HG02588 (cell line): ENCODE results near the gene VCP.

ENCODE experiments used
- ATAC-seq: cut with Tn5 transposase; IDR thresholded peaks from one replicate; pipeline ENCODE4 v1.9.1; 2021; ENCODE audit warnings: mild to moderate bottlenecking, moderate library complexity; ENCODE audit not compliant: unreplicated experiment

VCP gene

DNA sequence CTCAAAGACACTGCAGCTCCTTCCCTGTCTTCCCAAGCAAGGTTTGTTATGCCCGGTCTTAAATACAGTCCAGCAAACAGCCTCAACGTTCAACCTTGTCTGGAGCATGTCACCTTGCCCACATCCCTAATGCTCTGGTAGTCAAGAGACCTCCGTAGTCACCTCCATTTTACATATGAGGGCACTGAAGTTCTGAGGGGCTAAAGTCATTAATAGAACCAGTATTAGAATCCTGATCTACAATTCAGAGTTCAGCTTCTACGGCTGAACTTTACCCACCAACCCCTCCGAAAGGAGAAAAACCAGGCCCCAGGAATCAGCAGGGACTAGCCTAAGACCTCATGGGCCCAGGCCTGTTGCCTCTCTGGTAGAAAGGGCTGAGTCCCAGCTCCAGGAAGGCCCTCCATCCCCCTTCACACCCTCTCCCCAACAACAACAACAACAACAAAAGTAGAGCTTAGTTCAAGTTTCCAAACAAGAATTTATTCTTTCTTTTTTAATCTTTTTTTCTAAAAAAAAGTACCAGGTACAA lies 31.3 kb upstream of the VCP start:
- ATAC-seq, result no peak

DNA sequence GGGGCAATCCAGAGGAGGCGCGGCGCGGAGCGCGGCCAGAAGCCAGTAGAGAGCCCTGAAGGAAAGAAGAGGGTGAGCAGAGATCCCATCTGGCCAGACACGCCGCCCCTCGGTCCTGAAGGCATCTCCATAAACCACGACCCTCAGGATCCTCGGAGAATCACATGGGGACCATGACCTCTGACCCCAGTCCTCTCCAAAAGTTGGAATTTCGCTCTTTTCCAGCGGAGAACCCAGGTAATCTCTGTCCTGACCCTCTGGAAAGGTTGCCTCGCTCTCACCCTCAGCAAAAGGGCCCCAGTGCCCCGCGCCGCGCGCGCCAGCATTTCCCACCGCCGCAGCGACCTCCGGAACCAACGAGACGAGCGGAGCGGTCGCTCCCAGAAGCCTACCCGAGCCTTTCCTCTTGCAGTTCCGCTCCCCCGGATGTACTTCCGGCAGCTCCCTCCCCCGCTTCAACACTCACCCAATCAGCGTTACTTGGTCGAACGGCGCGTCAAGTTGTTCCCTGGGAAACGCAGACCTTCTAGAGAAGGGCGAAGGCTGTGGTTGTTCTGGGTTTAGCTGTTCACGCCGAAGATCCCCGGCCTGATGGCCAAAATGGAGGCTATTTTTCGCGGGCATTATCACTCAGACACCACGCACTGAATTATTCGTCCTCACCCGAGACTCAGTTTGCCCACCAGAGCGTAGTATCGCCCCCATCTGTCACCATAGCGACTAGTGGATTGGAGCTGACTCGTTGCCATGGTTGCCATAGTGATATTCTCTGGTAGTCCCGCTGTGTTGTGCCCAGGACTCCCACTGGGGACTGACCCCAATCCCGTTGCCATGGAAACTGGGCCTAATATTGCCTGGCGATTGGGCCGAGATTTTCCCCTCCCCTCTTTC lies 30.6 kb upstream of the VCP start, which contains the start of gene STOML2:
TSS of gene STOML2 (minus strand) at position 363 of the 891 bp plus-strand sequence. CDS start at position 326, 37 bp downstream.
- ATAC-seq, result peak; percentile 89

DNA sequence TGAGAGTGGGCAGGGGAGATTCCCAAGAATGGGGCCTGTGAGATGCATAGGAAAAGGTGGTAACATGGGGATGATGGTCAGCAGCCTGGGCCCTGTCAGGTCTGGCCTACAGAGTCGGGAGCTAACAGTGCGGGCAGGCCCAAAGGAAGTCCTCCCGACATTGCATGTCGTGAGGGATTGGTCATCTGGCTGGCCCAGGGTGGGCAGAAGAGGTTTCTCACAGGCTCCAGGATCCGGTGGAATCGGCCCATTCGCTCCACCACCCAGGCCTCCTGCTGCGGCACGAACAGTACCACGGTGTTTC lies 30.0 kb upstream of the VCP start:
- ATAC-seq, result no peak

DNA sequence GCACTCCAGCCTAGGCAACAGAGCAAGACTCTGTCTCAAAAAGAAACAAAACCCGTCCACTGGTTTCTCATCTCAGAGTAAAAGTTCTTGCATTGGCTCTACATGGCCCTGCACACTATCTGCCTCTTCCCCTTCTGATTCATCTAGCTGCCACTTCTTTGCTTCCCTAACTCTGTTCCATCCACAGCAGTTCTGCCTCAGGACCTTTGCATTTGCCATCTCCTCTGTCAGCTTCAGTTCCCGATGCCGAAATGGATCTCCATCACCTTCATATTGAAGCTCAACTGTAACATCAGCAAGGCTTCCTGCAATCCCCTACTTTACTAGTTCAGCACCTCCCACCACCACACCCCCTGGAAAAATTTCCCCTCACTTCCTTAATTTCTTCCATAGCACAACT lies 25.1 kb upstream of the VCP start:
- no peak for ATAC-seq

DNA sequence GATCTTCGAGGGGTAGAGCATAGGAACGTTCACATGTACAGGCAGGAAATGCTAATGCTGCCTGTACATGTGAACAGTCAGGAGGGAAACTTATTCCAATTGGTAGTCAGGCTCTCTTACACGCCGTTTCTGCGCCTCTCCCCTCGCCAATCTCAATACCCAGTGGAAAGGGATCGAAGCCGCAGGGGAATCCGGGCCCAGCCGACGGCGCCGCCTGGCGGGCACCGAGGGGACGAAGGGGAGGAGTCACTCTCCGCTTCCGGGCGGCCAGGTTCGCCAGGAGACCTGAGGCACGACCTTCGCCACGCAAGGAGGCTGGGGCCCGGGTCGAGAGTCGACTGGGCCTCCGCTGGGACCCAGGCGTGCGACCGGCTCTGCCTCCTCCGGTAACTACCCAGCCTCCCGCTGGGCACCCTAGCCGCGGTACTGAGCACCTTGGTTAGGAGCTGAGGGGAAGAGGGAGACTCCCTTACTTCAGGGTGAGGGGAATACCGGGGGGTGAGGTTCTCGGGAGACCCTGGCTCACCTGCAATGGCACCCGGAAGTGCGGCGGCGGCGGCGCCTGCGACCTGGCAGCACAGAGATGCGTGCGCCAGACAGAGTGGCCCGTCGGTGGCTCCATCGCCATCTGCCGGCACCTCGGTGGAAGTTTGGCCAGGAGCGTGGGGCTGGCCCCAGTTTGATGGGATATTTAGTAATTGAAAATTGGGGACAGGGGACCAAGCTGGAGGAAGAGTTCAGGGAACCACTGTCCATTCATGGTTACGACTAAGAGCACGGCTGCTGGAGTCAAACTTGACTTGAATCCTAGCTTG lies 23.8 kb upstream of the VCP start, which contains the start of gene PIGO:
TSS of gene PIGO (minus strand) at position 557 of the 815 bp plus-strand sequence. CDS start 1,026 bp downstream, outside the sequence.
- peak; percentile 82 for ATAC-seq

DNA sequence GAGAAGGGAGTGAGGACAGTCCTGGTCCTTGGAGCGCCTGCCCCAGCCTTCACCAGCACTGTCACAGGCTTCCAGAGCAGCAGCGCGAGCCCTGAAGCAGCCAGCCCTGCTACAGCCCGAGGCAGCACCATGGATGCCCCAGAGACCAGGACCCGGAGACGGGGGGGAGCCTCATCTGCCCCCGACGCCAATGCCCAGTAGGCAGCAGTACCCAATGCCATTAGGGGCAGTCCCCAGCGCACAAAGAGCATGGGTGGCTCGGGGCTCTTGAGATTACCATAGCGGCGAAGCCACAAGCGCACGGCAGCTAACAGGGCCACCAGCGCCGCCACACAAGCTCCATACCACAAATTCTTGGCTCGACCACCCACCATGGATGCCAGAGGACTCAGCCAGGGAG lies 19.1 kb upstream of the VCP start:
- no peak for ATAC-seq

DNA sequence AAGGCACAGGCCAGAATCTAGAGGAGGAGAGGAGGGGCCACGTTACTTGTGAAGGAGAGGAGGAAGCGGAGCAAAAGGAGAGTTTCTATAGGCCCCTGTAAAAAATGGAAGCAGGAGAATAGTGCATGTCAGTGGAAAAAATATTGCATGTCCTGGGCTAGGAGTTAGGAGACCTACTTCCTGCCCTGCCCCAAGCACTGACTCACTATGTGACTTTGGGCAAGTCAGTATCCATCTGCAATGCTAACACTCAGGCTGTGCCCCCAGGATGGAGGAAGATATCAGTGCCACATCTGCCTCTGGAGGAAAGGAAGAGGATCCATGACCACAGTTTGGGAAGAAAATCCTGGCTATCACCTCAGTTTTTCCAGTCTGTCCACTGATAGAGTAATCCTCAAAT lies 17.0 kb upstream of the VCP start:
- no peak for ATAC-seq

DNA sequence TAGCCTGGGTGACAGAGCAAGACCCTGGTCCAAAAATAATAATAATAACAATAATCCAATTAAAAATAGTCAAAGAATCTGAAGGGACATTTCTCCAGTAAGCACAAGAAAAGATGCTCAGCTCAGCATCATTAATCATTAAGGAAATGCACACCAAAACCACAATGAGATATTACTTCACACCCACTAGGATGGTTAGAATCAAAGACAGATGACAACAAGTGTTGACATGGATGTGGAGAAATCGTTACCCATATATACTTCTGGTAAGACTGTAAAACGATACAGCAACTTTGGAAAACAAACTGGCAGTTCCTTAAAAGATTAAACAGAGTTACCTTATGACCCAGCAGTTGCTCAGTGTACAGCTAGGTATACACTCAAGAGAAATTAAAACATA lies 12.7 kb upstream of the VCP start:
- no peak for ATAC-seq

DNA sequence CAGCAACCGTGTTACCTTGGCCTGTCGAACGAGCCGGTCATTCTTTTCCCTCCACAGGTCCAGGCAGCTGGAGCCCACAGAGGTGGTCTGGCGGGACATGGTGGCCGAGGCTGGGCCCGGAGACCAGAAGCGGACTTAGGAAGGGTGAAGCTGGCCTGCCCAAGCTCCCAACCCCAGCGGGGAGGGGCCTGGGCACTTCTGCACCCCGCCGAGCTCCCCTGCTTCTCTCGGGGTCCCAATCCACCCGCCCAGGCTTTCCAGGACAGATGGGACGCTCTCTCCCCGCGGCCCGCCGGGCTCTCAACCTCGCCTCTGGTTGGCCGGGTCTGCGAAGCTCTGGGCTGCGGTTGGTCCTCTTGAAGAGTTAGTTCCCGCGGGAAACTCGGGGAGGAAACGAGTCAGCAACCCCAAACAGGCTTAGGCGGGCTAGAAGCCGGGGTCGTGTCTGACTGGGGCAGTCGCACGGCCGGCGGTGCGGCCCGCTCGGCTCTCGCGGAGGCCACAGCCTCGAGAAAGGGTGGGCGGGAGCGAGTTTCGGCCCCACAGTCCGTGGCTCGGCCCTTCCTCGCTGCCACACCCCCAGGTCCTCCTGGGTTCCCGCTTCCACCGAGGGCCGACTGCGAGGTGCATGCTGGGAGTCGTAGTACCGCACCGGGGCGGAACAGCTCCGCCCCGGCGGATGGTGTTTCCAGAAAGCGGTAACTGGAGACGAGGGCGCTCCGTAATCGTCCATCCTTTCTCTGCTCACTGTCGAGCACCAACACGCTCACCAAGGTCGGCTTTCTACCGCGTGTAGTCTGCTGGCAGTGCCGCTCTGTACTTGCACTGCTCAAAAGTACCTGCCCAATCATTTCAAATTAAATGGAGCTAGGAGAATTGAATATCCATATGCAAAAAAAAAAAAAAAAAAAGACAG lies 7.3 kb upstream of the VCP start, which contains the start of gene FANCG:
TSS of gene FANCG (minus strand) at position 517 of the 916 bp plus-strand sequence. CDS start at position 99, 418 bp downstream.
- peak; percentile 88 for ATAC-seq

DNA sequence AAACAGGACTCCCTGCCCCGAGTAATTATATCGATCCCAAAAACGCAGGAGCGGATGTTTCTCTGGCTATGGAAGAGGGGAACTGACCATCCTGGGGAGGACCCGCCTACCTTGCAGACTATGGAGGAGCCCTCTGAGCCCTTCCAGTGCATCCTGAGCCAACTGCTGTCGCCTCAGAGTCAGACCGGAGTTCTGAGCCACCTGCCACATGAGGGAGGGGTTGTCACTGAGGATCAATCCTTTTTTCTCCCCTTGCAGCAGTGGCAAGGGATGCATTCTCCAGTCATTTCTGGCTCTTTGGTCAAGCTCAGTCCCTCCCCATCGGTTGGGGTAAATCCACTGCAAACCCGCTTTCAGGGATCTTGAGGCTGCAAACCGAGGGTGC lies 6.6 kb upstream of the VCP start:
- ATAC-seq, result no peak

DNA sequence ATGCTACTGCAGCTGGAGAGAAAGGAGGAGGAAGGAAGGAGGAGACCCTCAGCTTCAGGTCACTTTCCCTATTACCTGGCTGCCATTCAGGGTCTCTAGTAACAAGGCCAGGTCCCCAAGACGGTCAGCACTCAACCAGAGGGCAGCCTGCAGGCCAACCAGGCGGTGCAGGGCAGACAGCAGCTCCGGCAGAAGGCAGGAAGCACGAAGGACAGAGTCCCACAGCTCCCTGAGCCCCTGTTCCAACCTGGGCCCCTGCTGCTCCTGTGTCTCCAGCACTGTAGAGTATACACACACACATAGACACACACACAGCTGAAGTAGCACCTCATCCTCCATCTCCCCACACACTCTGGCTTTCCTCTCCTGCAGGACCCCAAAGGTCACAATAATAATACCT lies 5.6 kb upstream of the VCP start:
- ATAC-seq, result no peak

DNA sequence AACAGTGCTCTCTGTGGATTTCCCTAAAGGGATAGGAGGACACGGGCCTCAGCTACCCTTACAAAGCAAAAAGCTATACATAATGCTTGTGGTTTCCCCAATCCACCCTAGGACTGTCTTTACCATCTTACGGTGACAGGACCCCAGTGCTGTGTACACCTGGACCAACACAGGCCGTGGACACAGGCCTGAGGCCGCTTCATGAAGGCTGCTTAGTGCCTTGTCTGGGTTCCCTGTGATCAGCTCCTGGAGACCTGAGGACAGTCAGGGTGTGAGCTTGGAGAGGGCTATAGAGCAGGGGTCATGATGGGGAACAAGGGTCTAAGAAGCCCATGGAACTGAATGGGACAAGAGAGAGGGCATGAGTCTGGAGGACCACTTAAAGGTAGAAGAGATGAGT lies 4.4 kb upstream of the VCP start:
- ATAC-seq, result no peak

DNA sequence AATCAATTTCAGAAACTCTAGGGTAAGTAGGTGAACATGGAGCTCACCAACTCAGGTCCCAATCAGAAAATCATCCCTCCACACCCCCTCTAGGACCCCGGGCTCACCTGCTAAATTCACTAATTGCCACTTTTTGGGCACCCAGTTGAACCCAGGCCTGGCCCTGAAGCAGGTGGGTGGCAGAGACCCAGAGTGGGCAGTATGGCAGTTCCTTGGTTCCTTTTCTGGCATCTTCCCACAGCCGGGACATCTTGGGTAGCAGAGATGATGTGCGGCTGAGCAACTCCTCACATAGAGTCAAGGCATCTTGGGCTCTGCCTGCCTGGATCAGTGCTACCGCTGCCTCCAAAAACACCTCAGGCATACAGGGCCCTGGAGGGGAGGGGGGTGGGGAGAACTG lies 2.9 kb upstream of the VCP start:
- no peak for ATAC-seq

DNA sequence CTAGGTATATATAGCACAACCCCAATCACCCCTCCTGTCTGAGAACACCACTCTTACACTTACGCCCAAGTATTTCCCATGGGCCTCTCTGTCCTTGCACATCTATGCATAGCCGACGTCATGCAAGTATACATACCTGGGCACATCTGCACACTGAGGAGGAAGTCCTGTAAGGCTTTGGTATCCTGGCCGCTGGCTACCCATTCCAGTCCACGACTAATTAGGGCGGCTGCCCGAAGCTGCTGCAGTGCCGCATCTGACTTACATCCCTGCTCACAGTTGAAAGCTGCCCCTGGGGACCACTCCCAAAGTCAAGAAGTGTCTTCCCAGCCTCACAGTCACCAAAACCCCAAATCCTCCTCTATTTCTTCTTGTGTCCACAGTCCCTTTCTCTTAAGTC lies 2.4 kb upstream of the VCP start:
- ATAC-seq, result no peak

DNA sequence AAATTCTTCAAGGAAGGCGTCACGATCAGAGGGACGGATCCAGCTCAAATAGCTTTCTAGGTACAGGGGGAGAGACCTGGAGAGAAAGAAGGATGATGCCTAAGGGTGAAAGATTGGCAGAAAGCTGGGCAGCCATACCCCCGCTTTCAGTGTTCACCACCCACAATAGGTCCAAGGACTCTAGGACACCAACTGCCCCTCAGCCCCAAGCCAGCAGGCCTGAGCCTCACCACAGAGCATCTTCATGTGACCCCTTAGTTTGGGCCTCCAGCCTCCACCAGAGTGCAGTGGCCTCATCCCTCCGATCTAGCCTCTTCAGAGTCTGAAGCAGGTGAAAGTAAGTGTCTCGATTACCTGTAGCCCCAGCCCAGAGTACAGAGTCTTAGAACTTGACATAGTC lies 1.7 kb upstream of the VCP start:
- ATAC-seq, result no peak

DNA sequence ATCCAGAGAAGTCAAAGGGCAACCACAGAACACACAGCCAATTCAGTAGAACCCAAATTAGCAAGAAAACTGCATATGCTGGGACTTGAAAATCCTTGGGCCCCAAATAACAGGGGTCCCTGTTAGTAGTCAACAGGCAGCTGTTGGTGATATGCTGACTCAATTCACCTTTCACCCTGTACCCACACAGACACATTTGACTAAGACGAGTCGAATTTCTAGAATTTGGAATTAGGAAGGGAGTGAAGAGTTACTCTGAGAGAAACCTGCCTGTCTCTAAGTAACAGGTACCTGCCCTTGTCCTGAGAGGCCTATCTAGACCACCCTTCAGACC lies 821 bp upstream of the VCP start:
- no peak for ATAC-seq

DNA sequence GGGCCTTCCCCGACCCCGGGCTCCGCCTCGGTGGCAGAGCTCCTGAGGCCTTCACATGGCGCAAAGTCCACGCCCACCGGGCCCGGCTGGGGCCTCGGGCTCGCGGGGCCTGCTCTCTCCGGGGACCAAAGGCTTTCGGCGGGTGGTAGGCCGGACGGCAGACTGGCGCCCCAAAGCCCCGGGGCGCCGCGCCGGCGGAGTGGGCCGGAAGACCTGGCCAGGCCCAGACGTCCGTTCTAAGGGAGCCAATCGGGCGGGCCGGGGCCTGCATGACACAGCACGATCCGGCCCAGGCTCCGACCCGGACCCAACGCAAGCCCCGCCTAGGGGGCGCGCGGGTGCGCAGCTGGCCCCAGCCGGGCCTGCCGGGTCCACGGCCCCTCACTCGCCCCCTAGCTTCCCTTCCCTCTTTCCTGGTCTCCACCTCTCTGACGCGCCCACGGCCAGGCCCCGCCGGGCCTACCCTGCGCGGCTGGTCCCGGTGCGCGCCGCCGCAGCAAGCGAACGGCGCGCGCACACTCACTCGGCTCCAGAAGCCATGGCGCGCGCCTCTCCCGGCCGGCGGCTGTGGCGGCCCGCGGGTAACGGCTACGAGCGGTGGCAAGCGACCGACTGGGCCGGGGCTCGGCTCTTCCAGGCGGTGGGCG lies 488 bp downstream of the VCP start:
- peak; percentile 44 for ATAC-seq

DNA sequence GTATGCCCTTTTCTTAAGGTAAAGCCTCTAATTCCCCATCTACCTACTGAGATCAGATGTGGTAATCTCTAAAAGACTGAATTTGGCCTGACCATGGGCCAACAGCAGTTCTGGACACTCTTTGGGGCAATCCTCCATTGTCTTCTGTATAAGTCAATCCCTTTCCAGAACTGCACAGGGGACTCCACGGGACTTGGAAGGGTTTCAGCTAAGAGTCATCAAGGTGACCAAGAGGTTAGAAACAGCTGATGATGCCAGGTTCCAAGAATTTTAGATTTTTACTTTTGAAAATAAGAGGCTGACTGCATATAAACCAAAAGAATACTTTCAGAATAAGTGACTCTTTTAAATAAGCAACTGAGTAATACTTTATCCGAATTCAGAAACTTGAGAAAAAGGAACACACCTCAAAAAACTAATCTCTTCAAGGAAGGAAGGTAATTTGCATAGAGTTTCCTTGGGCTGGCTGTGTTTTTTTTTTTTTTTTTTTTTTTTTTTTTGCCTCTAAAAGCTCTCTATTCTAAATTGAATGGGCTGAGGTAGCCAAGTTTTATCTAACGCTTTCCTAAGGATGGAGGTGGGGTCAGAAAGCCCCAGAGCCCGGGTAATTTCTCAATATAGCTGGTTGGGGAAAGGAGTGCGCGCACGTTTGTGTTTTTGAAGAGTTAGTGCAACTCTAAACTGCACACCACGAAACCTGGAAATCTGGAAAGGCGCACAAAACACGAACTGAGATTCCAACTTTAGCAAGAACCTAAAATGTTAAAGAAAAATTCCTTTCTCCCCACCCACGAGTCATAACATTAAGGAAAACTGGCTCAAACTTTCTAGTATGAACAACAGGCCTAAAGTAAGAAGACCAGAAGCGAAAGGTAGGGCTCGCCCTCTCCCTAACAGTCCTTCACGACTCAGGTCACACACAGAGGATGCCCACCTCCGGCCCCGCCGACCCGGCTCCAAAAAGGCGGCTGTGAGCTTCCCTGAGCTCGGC lies 1.3 kb downstream of the VCP start:
- no peak for ATAC-seq

DNA sequence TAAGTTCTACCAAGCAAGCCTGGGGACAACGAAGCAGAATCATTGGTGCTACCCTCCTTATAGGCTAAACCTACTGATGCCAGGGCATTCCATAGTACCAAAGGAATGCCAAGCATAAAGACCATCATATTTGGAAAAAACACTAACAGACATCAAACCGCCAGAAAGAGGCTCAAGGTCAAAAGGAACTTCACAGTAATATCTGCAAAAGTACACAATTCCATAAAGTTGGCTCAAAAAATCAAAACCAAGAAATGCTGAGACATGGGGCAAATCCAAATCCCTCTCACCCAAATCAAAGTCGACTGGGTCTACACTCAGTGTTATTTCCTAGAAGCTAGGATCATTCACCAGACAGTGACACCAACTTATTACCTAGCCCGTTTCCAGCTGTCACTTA lies 3.4 kb downstream of the VCP start:
- no peak for ATAC-seq
